Endothelial cell of umbilical vein (primary cell): ENCODE measurements around the gene CYP4F3. TPM values are rescaled to one million over a fixed set of nuclear protein-coding genes. Genes with fewer than 3 reads are reported as not detected.

Source experiments
- BruUV-seq: library from RNA; stranded (reverse); fragments of 400-500 nt; replicated peaks from 2 replicates; lab custom pipeline; 2021; lab: Mats Ljungman, UMichigan
- CTCF ChIA-PET: fragments of 300-600, 350-600 bp; sonication (Branson Sonifier 250); formaldehyde crosslinking; loops from one replicate; lab custom pipeline; 2021; ENCODE audit warnings: antibody characterized with exemption, inconsistent platforms; lab: Charles Lee
- POLR2A ChIA-PET: fragments of 300-600, 350-600 bp; sonication (Branson Sonifier 250); formaldehyde crosslinking; loops from one replicate; lab custom pipeline; 2021; ENCODE audit warnings: antibody characterized with exemption, inconsistent platforms; lab: Charles Lee
- DNase-seq: peaks from one replicate; pipeline ENCODE4 v3.0.0-alpha.2; 2011; ENCODE audit warnings: low read depth, low spot score
- FAIRE-seq: peaks from 2 replicates; lab custom pipeline; 2011; peaks lifted over from hg19 to GRCh38; lab: Jason Lieb, UNC
- H2AFZ ChIP-seq: 2 replicates; pipeline ENCODE4 v1.6.0; 2012; ENCODE audit warnings: low read depth, low read length, control low read depth, inconsistent platforms
- H3K27ac ChIP-seq: 2 replicates; pipeline ENCODE4 v1.5.1; 2011; ENCODE audit warnings: low read depth, mild to moderate bottlenecking, control low read depth, low read length, moderate library complexity; ENCODE audit not compliant: insufficient read depth
- H3K27me3 ChIP-seq, 2 experiments: 2 replicates each; pipeline versions ENCODE4 v1.6.0 to v1.6.1; 2011; ENCODE audit warnings: low read length in 2 of 2, mixed read lengths in 1 of 2; ENCODE audit not compliant: control insufficient read depth in 2 of 2, insufficient read depth in 2 of 2
- H3K36me3 ChIP-seq, 2 experiments: 2 replicates in 1 of 2; 3 replicates in 1 of 2; pipeline ENCODE4 v1.5.1; 2011; ENCODE audit warnings: low read length in 2 of 2, mild to moderate bottlenecking in 1 of 2, moderate library complexity in 1 of 2; ENCODE audit not compliant: control insufficient read depth in 2 of 2, insufficient read depth in 2 of 2; ENCODE audit errors: extremely low read depth in 1 of 2
- H3K4me1 ChIP-seq: 3 replicates; pipeline ENCODE4 v1.5.1; 2011; ENCODE audit warnings: mild to moderate bottlenecking, low read length; ENCODE audit not compliant: control insufficient read depth, insufficient read depth; ENCODE audit errors: extremely low read depth
- H3K4me2 ChIP-seq: 2 replicates; pipeline ENCODE4 v1.6.1; 2011; ENCODE audit warnings: low read length, control low read depth, mixed read lengths; ENCODE audit not compliant: insufficient read depth
- H3K4me3 ChIP-seq, 3 experiments: fragments of 200-600 bp in 1 of 3; sonication (generic), shearing (Covaris generic) in 1 of 3; replicated peaks in 1 of 3; 2 replicates each; pipeline ENCODE4 v1.5.1; 2011 to 2016; ENCODE audit warnings: control low read depth in 3 of 3, low read length in 3 of 3, mild to moderate bottlenecking in 2 of 3, inconsistent platforms in 1 of 3, low read depth in 1 of 3, moderate library complexity in 1 of 3; ENCODE audit not compliant: insufficient read depth in 1 of 3
- H3K79me2 ChIP-seq: 2 replicates; pipeline ENCODE4 v1.6.0; 2012; ENCODE audit warnings: low read length, inconsistent platforms; ENCODE audit not compliant: control insufficient read depth, insufficient read depth
- H3K9ac ChIP-seq: replicated peaks from 2 replicates; pipeline ENCODE3; 2011; ENCODE audit warnings: low read length, control low read depth; ENCODE audit not compliant: insufficient read depth; ENCODE audit errors: extremely low read depth
- H3K9me1 ChIP-seq: replicated peaks from 3 replicates; pipeline ENCODE4 v1.6.0; 2011; ENCODE audit warnings: mild to moderate bottlenecking, low read length; ENCODE audit not compliant: control insufficient read depth, insufficient read depth; ENCODE audit errors: extremely low read depth
- H3K9me3 ChIP-seq: replicated peaks from 2 replicates; pipeline ENCODE4 v1.5.1; 2012; ENCODE audit warnings: low read length, inconsistent platforms; ENCODE audit not compliant: control insufficient read depth, insufficient read depth
- H4K20me1 ChIP-seq: replicated peaks from 2 replicates; pipeline ENCODE3; 2011; ENCODE audit warnings: mild to moderate bottlenecking, low read length; ENCODE audit not compliant: control insufficient read depth, insufficient read depth; ENCODE audit errors: extremely low read depth
- EZH2 ChIP-seq: IDR thresholded peaks from 2 replicates; pipeline ENCODE4 v1.6.1; 2012; ENCODE audit warnings: borderline replicate concordance, low read depth, mild to moderate bottlenecking, moderate library complexity, low read length, inconsistent platforms; ENCODE audit not compliant: severe bottlenecking
- FOS ChIP-seq: IDR thresholded peaks from 2 replicates; pipeline ENCODE4 v1.6.1; 2011; ENCODE audit warnings: mild to moderate bottlenecking, low read length, moderate library complexity, borderline replicate concordance; ENCODE audit not compliant: insufficient read depth
- GATA2 ChIP-seq: IDR thresholded peaks from 2 replicates; pipeline ENCODE4 v1.7.0; 2011; ENCODE audit warnings: low read depth, mild to moderate bottlenecking, moderate library complexity, mixed read lengths, low read length; ENCODE audit not compliant: insufficient read length, insufficient read depth
- JUN ChIP-seq: IDR thresholded peaks from 2 replicates; pipeline ENCODE4 v1.6.1; 2011; ENCODE audit warnings: borderline replicate concordance, low read depth; ENCODE audit not compliant: insufficient read length, insufficient read depth
- MYC ChIP-seq: IDR thresholded peaks from one replicate; pipeline ENCODE4 v1.6.1; 2011; ENCODE audit warnings: mild to moderate bottlenecking, low read depth, low read length
- POLR2A ChIP-seq: IDR thresholded peaks from 2 replicates; pipeline ENCODE4 v1.6.1; 2012; ENCODE audit warnings: low read depth, mild to moderate bottlenecking, control low read depth, low read length
- POLR2AphosphoS5 ChIP-seq: IDR thresholded peaks from 2 replicates; pipeline ENCODE4 v1.6.1; 2012; ENCODE audit warnings: low read depth, mild to moderate bottlenecking, control low read depth, low read length, moderate library complexity; ENCODE audit not compliant: insufficient read depth
- dilution Hi-C: fragments of 300-500 bp; cut with MboI; formaldehyde crosslinking; loops from one replicate; pipeline ENCODE4 v1.15.0; 2019; ENCODE audit warnings: low sequenced_read_pairs; ENCODE audit not compliant: extremely low pct_ligation_motif_present
- intact Hi-C: fragments of 100-400 bp; cut with micrococcal nuclease; formaldehyde crosslinking; loops from one replicate; pipeline ENCODE4 v1.10.0; 2022
- polyA plus RNA-seq, 4 experiments: library from polyadenylated mRNA; depleted of rRNA in 3 of 4; stranded (reverse) in 3 of 4; unstranded in 1 of 4; fragments of >200 nt; gene quantifications; 2 replicates each; pipeline versions ENCODE4 v1.2.1 to v1.2.3, GENCODE V29; 2011 to 2012; ENCODE audit warnings: missing spikeins in 1 of 4
- total RNA-seq: library from RNA; stranded (reverse); gene quantifications from 2 replicates; pipeline ENCODE4 v1.2.3, GENCODE V29; 2021
- TF ChIP-seq, protein P1 (sequence below): IDR thresholded peaks from 2 replicates; pipeline ENCODE4 v1.6.1; 2011; ENCODE audit not compliant: insufficient read depth, insufficient read length
- TF ChIP-seq, protein P2 (sequence below), 2 donors: IDR thresholded peaks; 1 replicate in 1 of 2; 2 replicates in 1 of 2; pipeline ENCODE4 v1.5.1; 2011; ENCODE audit warnings: low read length in 2 of 2, mild to moderate bottlenecking in 2 of 2, moderate library complexity in 2 of 2, control low read depth in 1 of 2, inconsistent platforms in 1 of 2, low read depth in 1 of 2; ENCODE audit not compliant: insufficient read depth in 1 of 2; ENCODE audit errors: extremely low read depth in 1 of 2

CYP4F3 gene
- total and polyA plus RNA-seq, 2 donors (not counting 3 experiments of a cell fraction or from before 2014, with no cell fraction given) = not detected

DNA sequence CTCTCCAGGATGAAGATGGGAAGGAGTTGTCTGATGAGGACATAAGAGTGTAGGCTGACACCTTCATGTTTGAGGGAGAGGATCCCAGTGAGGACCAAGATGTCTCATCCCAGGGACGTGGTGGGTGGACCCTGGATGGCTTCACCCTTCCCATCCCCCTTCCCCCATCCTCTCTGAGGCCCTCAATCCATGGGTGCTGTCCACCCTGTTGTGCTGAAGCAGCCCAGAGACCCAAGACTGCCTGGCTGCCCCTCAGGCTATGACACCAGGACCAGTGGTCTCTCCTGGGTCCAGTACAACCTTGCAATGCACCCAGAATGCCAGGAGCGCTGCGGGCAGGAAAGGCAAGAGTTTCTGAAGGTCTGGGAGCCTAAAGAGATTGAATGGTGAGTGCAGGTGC lies 28.7 kb downstream of the CYP4F3 start:
- ChIA-PET POLR2A (no interaction called here), CTCF (no interaction called here)
- H3K36me3 ChIP-seq = no peaks in the 10 kb centered on the region
- BruUV-seq = no TSS peak
- H3K27ac ChIP-seq = no peak overlapping the region
- DNase-seq (no peak), FAIRE-seq (no peak)
- H3K4me2 ChIP-seq = no peak overlapping the region
- no peak overlapping the region for H2AFZ ChIP-seq
- no peaks in the 10 kb centered on the region for H4K20me1 ChIP-seq
- no peaks in the 10 kb centered on the region for H3K9me3 ChIP-seq
- TF ChIP-seq MYC (no peak), JUN (no peak), POLR2AphosphoS5 (no peak), EZH2 (no peak), GATA2 (no peak), POLR2A (no peak), FOS (no peak)
- TF ChIP-seq, protein P1, sequence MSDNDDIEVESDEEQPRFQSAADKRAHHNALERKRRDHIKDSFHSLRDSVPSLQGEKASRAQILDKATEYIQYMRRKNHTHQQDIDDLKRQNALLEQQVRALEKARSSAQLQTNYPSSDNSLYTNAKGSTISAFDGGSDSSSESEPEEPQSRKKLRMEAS = no peak
- TF ChIP-seq, protein P2, sequence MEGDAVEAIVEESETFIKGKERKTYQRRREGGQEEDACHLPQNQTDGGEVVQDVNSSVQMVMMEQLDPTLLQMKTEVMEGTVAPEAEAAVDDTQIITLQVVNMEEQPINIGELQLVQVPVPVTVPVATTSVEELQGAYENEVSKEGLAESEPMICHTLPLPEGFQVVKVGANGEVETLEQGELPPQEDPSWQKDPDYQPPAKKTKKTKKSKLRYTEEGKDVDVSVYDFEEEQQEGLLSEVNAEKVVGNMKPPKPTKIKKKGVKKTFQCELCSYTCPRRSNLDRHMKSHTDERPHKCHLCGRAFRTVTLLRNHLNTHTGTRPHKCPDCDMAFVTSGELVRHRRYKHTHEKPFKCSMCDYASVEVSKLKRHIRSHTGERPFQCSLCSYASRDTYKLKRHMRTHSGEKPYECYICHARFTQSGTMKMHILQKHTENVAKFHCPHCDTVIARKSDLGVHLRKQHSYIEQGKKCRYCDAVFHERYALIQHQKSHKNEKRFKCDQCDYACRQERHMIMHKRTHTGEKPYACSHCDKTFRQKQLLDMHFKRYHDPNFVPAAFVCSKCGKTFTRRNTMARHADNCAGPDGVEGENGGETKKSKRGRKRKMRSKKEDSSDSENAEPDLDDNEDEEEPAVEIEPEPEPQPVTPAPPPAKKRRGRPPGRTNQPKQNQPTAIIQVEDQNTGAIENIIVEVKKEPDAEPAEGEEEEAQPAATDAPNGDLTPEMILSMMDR (IDR thresholded peaks at IDR 0.05; ENCODE audit: extremely low read depth in 1 of 2, insufficient read depth in 1 of 2, low read depth in 1 of 2, low read length in 2 of 2) = no peak
- no peak overlapping the region for H3K9ac ChIP-seq
- intact Hi-C loops = no loop called here
- H3K4me3 ChIP-seq = no peak overlapping the region
- H3K27me3 ChIP-seq = no peaks in the 10 kb centered on the region
- dilution Hi-C loops = no loop called here
- H3K9me1 ChIP-seq = no peaks in the 10 kb centered on the region
- H3K79me2 ChIP-seq = no peaks in the 10 kb centered on the region
- no peaks in the 10 kb centered on the region for H3K4me1 ChIP-seq
